Measurements from ENCODE around the gene MISP.

- TF ChIP-seq, protein P1, sequence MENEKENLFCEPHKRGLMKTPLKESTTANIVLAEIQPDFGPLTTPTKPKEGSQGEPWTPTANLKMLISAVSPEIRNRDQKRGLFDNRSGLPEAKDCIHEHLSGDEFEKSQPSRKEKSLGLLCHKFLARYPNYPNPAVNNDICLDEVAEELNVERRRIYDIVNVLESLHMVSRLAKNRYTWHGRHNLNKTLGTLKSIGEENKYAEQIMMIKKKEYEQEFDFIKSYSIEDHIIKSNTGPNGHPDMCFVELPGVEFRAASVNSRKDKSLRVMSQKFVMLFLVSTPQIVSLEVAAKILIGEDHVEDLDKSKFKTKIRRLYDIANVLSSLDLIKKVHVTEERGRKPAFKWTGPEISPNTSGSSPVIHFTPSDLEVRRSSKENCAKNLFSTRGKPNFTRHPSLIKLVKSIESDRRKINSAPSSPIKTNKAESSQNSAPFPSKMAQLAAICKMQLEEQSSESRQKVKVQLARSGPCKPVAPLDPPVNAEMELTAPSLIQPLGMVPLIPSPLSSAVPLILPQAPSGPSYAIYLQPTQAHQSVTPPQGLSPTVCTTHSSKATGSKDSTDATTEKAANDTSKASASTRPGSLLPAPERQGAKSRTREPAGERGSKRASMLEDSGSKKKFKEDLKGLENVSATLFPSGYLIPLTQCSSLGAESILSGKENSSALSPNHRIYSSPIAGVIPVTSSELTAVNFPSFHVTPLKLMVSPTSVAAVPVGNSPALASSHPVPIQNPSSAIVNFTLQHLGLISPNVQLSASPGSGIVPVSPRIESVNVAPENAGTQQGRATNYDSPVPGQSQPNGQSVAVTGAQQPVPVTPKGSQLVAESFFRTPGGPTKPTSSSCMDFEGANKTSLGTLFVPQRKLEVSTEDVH (IDR thresholded peaks at IDR 0.05; ENCODE audit: low read depth, partially characterized antibody) = no peak
- TF ChIP-seq NFYB (IDR thresholded peaks at IDR 0.05; ENCODE audit: extremely low read depth, insufficient read length) (no peak), ZNF146 (CRISPR knock-in tag; IDR thresholded peaks at IDR 0.05; ENCODE audit: unreplicated experiment) (no peak), POLR2A (conservative IDR thresholded peaks at IDR 0.05) (no peak), KLF10 (CRISPR knock-in tag; IDR thresholded peaks at IDR 0.05) (no peak), MEIS2 (IDR thresholded peaks at IDR 0.05; ENCODE audit: partially characterized antibody) (peak; percentile 91), BRCA1 (IDR thresholded peaks at IDR 0.05) (no peak), BRCA1 (CRISPR knock-in tag; IDR thresholded peaks at IDR 0.05) (no peak), BCLAF1 (IDR thresholded peaks at IDR 0.05; ENCODE audit: borderline replicate concordance in 1 of 2, control insufficient read depth in 1 of 2, low read depth in 2 of 2, low read length in 1 of 2) (no peak; a peak in 1 of 4 replicates), EZH2 (IDR thresholded peaks at IDR 0.05; ENCODE audit: borderline replicate concordance, low read depth, low read length) (no peak), LCOR (CRISPR knock-in tag; IDR thresholded peaks at IDR 0.05) (no peak)
- TF ChIP-seq, protein P2, sequence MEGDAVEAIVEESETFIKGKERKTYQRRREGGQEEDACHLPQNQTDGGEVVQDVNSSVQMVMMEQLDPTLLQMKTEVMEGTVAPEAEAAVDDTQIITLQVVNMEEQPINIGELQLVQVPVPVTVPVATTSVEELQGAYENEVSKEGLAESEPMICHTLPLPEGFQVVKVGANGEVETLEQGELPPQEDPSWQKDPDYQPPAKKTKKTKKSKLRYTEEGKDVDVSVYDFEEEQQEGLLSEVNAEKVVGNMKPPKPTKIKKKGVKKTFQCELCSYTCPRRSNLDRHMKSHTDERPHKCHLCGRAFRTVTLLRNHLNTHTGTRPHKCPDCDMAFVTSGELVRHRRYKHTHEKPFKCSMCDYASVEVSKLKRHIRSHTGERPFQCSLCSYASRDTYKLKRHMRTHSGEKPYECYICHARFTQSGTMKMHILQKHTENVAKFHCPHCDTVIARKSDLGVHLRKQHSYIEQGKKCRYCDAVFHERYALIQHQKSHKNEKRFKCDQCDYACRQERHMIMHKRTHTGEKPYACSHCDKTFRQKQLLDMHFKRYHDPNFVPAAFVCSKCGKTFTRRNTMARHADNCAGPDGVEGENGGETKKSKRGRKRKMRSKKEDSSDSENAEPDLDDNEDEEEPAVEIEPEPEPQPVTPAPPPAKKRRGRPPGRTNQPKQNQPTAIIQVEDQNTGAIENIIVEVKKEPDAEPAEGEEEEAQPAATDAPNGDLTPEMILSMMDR (IDR thresholded peaks at IDR 0.05 in 2 of 3, conservative IDR thresholded peaks at IDR 0.05 in 1 of 3; ENCODE audit: insufficient read depth in 2 of 3, low read depth in 1 of 3, low read length in 3 of 3) = no peak
- TF ChIP-seq, protein P3, sequence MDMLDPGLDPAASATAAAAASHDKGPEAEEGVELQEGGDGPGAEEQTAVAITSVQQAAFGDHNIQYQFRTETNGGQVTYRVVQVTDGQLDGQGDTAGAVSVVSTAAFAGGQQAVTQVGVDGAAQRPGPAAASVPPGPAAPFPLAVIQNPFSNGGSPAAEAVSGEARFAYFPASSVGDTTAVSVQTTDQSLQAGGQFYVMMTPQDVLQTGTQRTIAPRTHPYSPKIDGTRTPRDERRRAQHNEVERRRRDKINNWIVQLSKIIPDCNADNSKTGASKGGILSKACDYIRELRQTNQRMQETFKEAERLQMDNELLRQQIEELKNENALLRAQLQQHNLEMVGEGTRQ (CRISPR knock-in tag; IDR thresholded peaks at IDR 0.05) = no peak
Observed at GRCh38 chr19:797528-798414, 46.9 kb downstream of the MISP start.
